HG03066 (cell line): ENCODE results near the gene TDP2.
"Not testable (repeated sequence)": the region's sequence is repeated elsewhere in the genome, so short reads cannot be mapped to it uniquely, and the experiment has no call there.

Experiments
- ATAC-seq: cut with Tn5 transposase; IDR thresholded peaks from one replicate; pipeline ENCODE4 v1.9.1; 2021; ENCODE audit warnings: low read depth; ENCODE audit not compliant: unreplicated experiment

Gene TDP2

GRCh38 chr6:24683297-24684296 lies 16.9 kb upstream of the TDP2 start:
- ATAC-seq, result no peak

DNA sequence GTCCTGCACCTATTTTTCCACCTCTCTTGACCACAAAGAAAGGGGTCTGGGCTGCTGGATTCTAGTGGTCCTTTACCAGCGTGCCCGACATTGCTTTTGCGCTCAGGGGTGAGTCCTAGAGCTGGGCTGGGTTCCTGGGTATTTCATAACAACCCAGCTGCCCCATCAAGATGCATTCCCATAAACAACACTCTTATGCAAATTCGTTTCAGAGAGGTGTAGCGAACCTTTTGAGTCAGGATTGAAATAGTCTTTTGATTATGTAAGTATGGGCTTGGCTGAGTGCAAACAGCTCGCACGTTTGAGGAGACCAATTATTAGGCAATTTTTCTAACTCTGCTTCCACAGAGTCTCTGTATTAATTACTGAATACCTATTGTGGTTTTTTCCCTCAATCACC lies 13.9 kb upstream of the TDP2 start:
- no peak for ATAC-seq

DNA sequence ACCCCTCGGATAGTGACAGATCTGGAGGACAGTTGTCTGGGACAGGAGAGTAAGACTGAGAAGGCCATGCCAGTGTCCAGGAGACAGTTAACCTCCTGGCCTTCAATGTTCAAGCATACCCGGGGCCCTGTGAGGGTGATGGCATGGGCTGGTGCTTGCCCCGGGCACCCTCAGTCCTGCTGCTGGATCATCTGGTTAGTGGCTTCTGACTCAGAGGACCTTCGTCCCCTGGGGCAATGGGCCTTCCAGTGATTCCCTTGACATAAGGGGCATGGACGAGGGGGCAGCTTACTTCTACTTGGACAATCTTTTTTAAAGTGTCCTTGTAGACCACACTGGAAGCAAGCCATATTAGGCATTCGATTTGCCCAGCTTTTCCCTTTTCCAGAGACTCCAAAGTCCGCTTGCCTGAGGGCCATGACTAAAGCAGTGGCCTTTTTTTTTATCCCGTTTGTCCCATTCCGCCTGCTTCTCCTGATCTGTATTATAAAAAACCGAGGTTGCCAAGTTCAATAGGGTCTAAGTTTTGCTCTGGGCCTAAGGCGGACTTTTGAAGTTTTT lies 12.2 kb upstream of the TDP2 start:
- ATAC-seq, result not testable (repeated sequence)

- ATAC-seq, result no peak
Observed at GRCh38 chr6:24673625-24674024, 6.9 kb upstream of the TDP2 start.

GRCh38 chr6:24672620-24673182 lies 6.0 kb upstream of the TDP2 start:
- no peak for ATAC-seq

GRCh38 chr6:24671077-24671476 lies 4.4 kb upstream of the TDP2 start:
- not testable (repeated sequence) for ATAC-seq

DNA sequence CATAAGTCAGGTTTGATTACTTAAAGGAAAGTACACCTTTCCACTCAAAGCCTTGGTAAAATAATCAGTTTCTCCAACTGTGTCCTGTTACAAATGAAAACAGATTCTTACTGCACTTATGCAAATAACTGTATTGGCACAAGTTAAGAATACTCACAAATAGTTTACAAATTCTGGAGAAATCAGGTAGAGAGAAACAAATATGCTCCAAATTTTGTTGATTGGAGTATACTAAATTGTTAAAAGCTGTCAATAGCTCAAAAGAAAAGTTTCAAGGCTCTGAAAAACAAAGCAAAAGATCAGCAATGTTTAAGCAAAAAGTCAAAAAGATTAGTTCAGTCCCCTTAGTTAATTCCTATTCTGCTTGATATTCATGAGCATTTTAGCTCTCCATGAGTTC lies 3.8 kb upstream of the TDP2 start:
- not testable (repeated sequence) for ATAC-seq

DNA sequence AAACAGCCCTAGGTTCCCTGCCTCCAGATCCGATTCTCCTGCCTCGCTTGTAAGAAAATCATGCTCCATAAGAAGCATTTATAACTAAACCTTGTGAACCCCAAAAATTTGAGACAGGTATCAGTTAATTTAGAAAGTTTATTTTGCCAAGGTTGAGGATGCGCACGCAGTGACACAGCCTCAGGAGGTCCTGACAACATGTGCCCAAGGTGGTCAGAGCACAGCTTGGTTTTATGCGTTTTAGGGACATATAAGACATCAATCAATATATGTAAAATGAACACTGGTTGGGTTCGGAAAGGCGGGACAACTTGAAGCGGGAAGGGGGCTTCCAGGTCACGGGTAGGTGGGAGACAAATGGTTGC lies 2.3 kb upstream of the TDP2 start:
- ATAC-seq, result no peak

DNA sequence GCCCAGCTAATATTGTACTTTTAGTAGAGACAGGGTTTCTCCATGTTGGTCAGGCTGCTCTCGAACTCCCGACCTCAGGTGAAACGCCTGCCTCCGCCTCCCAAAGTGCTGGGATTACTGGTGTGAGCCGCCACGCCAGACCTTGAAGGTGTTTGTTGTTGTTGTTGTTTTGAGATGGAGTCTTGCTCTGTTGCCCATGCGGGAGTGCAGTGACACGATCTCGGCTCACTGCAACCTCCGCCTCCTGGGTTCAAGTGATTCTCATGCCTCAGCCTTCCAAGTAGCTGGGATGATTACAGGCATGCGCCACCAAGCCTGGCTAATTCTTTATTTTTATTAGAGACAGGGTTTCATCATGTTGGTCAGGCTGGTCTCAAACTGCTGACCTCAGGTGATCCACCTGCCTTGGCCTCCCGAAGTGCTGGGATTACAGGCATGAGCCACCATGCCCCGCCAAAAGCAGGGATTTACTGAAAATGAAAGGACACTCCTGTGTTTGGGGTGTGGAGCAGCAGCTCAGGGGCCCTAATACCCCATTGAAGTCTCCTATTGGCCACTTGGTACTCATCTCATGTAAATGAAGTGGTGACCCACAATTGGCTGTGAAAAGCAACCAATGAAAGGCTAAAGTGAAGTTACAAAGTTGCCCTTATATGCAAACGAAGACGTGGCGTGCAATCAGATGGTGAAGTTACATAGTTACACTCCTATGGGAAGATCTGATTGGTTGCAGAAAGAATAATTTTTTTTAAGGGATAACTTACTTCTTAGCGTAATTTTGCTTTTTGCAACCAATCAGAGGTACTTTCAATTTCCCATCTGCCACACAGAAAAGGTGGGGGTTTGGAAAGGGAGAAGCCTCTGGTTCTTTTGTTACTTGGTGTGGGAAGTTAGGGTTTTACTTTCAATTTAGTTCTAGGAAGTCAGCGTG lies 1.6 kb upstream of the TDP2 start:
- ATAC-seq, result not testable (repeated sequence)

GRCh38 chr6:24667378-24667803 lies 692 bp upstream of the TDP2 start:
- ATAC-seq, result no peak

- ATAC-seq, result peak; percentile 35
Observed at GRCh38 chr6:24666097-24666640, 530 bp downstream of the TDP2 start.

DNA sequence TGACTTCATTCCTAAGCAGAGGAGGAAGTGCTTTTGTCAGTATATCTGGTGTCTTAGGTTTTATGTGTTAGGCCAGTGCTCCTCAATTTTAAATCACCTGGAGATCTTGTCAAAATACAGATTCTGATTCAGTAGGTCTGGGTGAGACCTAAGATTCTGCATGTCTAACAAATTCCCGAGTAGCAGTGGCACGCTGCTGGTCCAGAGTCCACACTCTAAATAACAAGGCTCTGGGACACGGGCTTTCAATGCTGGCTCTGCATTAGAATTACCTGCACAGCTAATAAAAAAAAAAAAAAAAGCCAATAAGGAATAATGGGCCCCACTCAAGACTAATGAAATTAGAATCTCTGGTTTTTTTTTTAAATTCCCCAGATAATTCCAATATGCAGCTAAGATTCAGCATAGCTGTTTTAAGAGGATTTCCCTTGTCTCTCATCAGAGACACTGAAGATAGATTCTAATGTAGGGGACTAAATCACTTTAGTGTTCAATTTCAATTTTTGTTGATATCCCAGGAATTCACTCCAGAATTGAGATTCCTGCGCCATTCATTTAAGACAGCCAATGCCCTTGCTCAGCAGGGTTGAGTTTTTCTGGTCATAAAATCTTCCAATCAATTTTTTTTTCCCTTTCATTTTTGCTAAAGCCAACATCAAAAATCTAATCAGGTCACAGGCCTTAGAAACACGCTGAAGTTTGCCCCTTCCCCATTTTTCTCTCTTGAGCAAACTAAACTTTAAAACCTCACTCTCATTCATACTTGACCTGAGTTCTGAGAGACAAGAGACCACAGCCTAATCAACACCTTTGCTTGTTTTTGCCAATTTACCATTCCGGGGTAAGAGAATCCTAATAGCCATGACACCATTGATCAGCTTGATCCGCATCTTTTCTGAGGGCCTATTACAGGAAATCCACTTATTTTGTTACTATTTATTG lies 2.4 kb downstream of the TDP2 start:
- ATAC-seq, result no peak

- ATAC-seq, result no peak
Observed at GRCh38 chr6:24663189-24663588, 3.5 kb downstream of the TDP2 start.

DNA sequence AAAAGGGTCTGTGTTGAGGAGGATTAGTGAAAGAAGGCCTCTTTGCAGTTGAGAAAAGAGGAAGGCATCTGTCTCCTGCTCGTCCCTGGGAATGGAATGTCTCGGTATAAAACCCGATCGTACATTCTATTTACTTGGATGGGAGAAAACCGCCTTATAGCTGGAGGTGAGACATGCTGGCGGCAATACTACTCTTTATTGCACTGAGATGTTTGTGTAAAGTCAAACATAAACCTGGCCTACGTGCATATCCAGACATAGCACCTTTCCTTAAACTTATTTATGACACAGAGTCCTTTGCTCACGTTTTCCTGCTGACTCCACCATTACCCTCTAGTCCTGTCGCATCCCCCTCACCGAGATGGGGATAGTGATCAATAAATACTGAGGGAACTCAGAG lies 4.5 kb downstream of the TDP2 start:
- ATAC-seq, result no peak

DNA sequence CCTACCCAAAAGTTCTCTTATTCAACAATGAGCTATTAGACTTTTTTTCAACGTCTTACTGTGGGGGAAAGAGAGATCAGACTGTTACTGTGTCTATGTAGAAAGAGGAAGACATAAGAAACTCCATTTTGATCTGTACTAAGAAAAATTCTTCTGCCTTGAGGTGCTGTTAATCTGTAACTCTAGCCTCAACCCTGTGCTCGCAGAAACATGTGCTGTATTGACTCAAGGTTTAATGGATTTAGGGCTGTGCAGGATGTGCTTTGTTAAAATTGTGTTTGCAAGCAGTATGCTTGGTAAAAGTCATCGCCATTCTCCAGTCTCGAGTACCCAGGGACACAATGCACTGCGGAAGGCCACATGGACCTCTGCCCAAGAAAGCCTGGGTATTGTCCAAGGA lies 4.9 kb downstream of the TDP2 start:
- not testable (repeated sequence) for ATAC-seq

- ATAC-seq, result no peak
Observed at GRCh38 chr6:24660105-24660504, 6.6 kb downstream of the TDP2 start.

- ATAC-seq, result no peak
Observed at GRCh38 chr6:24659561-24659960, 7.1 kb downstream of the TDP2 start.

DNA sequence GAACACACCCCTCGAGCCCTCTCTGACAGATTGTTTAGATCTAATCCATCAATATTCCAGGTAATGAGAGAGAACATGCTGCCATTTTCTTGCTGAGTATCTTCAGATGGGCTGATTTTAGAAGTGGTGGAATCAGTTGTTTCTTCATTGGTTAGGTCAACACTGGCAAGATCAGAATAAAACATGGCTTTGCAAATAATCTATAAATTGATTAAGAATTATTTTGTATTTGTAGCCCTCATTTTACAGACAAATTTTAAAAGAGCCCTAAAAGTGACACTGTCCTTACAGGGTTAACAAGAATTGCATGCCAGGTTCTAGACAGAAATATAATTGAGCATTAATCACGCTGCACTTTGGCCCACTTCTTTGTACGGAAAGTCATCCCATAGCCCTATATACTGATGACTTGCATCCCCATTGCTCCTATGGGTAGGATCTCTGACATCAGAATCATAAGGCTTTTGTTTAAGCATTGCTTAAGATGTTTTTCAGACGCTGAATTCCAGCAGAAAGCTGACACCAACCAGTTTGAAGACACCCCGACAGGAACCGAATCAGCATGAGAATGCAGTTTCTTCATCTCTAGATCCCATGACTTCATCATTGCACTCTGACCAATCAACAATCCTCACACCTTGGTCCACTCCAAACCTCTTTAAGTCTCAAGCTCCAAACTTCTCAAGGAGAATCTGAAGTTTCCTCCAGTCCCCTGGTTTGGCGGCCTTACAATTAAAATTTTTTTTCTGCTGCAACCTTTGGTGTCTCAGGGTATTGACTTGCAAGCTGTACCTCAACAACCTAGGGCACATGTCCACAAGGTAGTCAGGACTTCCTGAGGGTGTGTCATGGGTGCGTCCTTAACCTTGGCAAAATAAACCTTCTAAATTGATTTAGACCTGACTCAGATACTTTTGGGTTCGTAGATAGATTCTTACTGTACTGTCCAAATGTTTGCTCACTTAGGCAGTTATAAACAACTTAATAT lies 7.8 kb downstream of the TDP2 start:
- no peak for ATAC-seq
